Measurements from ENCODE around the gene MAPK11.

MAPK11 gene

DNA sequence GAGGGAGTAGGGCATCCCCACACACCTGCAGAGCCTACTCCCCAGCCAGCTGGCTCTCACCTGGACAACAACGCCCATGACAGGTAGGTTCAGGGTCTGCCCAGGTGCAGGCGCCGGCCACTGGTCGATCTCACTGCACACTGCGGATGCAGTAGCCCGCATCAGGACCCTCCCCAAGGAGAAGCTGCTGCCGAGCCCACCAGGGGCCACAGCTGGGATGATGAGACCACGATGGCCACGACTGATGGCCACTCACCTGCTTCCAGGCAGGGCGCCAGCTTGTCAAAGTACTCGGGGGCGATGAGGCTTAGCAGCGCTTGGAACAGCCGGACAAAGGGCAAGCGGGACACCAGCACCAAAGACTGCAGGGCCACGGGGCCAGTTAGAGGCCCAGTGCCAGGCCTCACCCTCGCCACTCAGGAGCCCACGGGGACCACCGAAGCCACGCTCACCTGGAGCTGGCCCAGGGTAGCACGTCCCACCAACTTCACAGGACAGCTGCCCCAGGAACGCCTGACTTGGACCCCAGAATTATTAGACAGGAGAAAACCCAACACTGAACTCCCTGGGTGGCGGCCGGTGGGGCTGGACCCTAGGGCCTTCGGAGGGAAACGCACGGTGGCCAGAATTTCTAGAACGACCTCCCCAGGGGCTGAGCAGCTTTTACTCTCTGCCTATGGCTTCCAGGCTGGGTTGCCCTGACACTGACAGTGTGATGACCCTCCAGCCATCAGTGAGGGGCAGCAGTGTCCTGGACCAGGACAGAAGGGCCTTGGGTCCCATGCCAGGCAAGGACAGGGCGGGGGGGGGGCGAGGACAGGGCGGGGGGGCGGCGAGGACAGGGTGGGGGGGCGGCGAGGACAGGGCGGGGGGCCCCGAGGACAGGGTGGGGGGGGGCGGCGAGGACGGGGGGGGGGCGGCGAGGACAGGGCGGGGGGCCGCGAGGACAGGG, 46.2 kb upstream of the MAPK11 start:
- POLR2A ChIA-PET: no interaction called here

DNA sequence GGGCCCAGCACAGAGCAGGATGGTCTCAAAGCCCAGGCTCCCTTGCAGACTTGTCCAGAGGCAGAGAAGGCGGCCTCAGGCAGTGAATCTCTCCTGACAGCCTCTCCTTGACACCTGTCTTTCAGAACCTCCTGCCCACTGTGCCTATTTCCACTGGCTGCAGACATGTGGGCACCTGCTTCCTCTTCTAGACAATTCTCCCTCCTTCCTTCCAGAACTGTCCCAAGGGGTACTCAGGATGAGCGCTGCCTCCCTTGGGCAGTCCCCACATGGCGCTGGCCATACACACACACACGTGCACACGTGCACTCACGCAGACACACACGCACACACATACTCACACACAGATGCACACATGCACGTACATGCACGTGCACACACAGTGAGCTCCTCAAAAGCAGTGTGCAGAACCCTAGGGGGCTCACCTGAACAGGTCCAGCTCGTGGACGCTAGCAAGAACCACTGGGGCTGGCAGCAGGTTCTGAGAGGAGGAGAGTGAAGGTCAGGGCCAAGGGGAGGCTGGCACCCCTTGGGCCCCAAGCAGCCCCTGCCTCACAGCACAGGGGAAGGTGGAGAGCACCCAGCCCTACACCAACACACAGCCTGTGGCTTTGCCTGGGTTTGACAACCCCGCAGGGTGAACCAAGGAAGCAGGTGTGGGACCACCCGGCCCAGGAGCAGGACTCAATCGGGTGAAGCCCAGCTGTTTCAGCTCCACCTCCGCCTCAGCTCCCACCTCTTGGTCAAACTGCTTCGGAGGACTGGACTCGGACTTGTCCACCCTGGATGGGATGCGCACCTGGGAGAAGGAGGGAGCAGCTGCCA, 45.3 kb upstream of the MAPK11 start:
- CTCF ChIA-PET: interaction anchor here (0.6 to 11.2 kb wide), 10 partner anchors 9 to 43 kb away, joined by 3 to 96 read pairs (median 8); partner anchors contain the start of gene DENND6B
- POLR2A ChIA-PET: no interaction called here
- no peak for DNase-seq (ENCODE audit: extremely low spot score)
- TF ChIP-seq, protein P1, sequence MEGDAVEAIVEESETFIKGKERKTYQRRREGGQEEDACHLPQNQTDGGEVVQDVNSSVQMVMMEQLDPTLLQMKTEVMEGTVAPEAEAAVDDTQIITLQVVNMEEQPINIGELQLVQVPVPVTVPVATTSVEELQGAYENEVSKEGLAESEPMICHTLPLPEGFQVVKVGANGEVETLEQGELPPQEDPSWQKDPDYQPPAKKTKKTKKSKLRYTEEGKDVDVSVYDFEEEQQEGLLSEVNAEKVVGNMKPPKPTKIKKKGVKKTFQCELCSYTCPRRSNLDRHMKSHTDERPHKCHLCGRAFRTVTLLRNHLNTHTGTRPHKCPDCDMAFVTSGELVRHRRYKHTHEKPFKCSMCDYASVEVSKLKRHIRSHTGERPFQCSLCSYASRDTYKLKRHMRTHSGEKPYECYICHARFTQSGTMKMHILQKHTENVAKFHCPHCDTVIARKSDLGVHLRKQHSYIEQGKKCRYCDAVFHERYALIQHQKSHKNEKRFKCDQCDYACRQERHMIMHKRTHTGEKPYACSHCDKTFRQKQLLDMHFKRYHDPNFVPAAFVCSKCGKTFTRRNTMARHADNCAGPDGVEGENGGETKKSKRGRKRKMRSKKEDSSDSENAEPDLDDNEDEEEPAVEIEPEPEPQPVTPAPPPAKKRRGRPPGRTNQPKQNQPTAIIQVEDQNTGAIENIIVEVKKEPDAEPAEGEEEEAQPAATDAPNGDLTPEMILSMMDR (IDR thresholded peaks at IDR 0.05; ENCODE audit: control extremely low read depth, extremely low read depth, low read depth, missing control alignments): no peak

More for the DNA sequence above, 46.2 kb upstream of the MAPK11 start:
- TF ChIP-seq, protein P1 (IDR thresholded peaks at IDR 0.05; ENCODE audit: control extremely low read depth, extremely low read depth, low read depth, missing control alignments): no peak
- DNase-seq (ENCODE audit: extremely low spot score): no peak
- CTCF ChIA-PET: interaction anchor here (1.1 to 11.2 kb wide), 5 partner anchors 10 to 44 kb away, joined by 3 to 96 read pairs (median 9); partner anchors contain the start of gene DENND6B

DNA sequence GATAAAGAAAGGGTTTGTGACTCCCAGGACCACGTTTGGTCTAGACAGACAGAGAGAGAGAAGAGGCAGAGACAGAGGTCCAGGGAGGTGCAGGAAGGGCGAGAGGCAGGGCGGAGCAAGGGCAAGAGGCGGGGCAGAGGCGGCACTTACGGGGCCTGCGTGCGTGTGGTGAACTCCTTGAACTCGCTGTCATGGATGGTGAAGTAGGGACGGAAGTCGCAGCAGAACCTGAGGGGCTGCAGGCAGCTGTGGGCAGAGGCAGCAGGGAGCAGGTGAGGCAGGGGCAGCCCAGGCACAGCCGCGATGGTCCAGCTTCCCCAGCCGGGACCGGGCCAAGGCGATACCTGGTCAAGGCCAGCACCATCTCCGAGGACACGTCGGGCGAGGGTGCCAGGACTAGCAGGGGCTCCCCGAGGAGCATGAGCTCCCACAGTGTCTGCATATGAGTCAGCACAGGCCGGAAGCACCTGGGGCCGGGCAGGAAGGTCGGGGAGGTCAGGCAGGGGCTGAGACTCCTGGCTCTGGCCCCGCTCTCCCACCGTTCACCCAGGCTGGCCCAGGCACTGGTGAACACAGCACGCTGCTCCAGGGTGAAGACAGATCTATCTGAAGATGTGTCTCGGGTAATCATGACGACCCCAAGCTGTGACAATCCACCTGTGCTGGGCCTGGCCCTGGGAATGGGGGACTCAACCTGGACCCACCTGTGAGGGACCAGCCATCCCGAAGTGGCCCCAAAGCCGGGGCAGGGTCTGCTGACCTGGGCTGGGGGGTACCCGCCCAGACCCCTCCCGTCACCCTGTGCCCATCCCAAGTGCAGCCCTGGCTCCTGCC, 44.5 kb upstream of the MAPK11 start:
- ChIA-PET POLR2A (no interaction called here), CTCF (interaction anchor here (0.6 to 2.3 kb wide), 8 partner anchors 10 to 38 kb away, joined by 3 to 12 read pairs (median 6); partner anchors contain the start of gene DENND6B)
- TF ChIP-seq, protein P1 (IDR thresholded peaks at IDR 0.05; ENCODE audit: control extremely low read depth, extremely low read depth, low read depth, missing control alignments): no peak
- DNase-seq (ENCODE audit: extremely low spot score): peak; percentile 90

DNA sequence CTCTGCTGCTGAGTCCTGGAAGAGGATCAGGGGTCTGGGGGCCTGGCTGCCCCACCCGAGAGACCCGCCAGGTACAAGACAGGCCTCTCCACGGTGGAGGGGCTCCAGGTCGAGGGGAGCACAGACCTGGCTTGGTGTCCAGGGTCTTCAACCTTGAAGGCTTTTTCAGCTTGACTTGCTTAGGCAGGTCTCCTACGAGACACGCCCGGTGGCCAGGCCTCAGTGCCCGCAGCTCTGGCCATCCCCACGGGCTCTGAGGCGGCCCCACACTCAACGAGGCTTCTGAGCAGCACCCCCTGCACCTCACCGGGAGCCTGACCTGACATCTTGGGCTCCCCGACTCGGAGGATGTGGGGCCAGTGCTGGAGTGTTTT, 43.9 kb upstream of the MAPK11 start:
- ChIA-PET CTCF (interaction anchor here (0.9 to 2.3 kb wide), 7 partner anchors 10 to 38 kb away, joined by 3 to 12 read pairs (median 6); partner anchors contain the start of gene DENND6B), POLR2A (no interaction called here)
- DNase-seq (ENCODE audit: extremely low spot score): no peak
- TF ChIP-seq, protein P1 (IDR thresholded peaks at IDR 0.05; ENCODE audit: control extremely low read depth, extremely low read depth, low read depth, missing control alignments): no peak

DNA sequence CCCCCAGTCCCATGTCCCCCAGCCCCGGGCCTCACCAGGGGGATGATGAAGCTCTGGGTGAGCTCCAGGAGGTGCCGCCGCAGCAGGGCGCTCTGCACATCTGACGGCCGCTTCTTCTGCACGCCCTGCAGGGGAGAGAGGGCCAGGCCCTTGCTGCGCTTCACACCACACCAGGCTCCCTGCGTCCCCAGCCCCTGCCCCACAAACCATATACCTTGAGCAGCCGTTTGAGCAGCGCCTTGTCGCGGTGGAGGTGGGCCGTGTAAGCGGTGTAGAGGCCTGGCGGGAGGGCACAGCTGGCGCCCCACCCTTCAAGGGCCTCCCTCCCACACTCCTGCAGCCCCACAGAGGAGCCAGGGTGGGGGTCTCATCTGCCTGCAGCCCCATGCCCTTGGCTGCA, 43.4 kb upstream of the MAPK11 start:
- no peak for DNase-seq (ENCODE audit: extremely low spot score)
- TF ChIP-seq, protein P1 (IDR thresholded peaks at IDR 0.05; ENCODE audit: control extremely low read depth, extremely low read depth, low read depth, missing control alignments): no peak
- ChIA-PET POLR2A (no interaction called here), CTCF (interaction anchor here (0.9 to 2.3 kb wide), 4 partner anchors 9 to 37 kb away, joined by 3 to 12 read pairs (median 8); partner anchors contain the start of gene DENND6B)

All from GM10248 (cell line).